Vagina (tissue), 2 donors: ENCODE measurements around the gene CIBAR2.

Experiments used
- POLR2A ChIP-seq, 2 donors: fragments of 450-650 bp; IDR thresholded peaks; one replicate each; pipeline ENCODE4 v1.6.1; 2017; ENCODE audit warnings: antibody characterized with exemption in 2 of 2, mild to moderate bottlenecking in 2 of 2, moderate library complexity in 2 of 2
- TF ChIP-seq, protein P1 (sequence below), 3 experiments: fragments of 450-650 bp in 2 of 3; fragments of 200-600 bp in 1 of 3; sonication (generic) in 1 of 3; IDR thresholded peaks; one replicate each; pipeline ENCODE4 v1.5.1; 2017 to 2019; ENCODE audit warnings: antibody characterized with exemption in 3 of 3, mild to moderate bottlenecking in 2 of 3, moderate library complexity in 2 of 3

DNA sequence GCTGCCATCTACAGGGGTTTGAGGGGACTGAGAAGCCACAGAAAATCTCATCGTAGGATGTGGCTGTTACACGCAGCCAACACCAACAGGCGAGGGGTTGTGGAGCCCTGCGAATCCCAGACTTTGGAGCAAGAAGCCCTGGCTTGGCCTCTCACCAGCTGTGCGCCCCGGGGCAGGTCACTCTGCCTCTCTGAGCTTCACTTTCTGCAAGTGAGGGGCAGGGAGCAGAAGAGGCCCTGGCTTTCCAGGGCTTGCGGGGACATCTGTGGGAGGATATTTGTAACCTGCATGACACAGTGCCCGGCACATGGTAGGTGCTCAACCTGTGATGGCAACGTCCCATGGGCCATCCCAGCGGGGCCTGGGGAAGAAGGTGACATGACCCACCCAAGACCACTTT is 32.9 kb upstream of the CIBAR2 start:
- TF ChIP-seq, protein P1, sequence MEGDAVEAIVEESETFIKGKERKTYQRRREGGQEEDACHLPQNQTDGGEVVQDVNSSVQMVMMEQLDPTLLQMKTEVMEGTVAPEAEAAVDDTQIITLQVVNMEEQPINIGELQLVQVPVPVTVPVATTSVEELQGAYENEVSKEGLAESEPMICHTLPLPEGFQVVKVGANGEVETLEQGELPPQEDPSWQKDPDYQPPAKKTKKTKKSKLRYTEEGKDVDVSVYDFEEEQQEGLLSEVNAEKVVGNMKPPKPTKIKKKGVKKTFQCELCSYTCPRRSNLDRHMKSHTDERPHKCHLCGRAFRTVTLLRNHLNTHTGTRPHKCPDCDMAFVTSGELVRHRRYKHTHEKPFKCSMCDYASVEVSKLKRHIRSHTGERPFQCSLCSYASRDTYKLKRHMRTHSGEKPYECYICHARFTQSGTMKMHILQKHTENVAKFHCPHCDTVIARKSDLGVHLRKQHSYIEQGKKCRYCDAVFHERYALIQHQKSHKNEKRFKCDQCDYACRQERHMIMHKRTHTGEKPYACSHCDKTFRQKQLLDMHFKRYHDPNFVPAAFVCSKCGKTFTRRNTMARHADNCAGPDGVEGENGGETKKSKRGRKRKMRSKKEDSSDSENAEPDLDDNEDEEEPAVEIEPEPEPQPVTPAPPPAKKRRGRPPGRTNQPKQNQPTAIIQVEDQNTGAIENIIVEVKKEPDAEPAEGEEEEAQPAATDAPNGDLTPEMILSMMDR (IDR thresholded peaks at IDR 0.05) = no peak
- TF ChIP-seq POLR2A (IDR thresholded peaks at IDR 0.05) = no peak
